BJ (cell line): ENCODE data around the gene ATF3. TPM values are rescaled to one million over a fixed set of nuclear protein-coding genes. Genes with fewer than 3 reads are reported as not detected.

Experiments used
- CTCF ChIA-PET: fragments of 350-600 bp; formaldehyde crosslinking; extraction: SDS; loops from one replicate; lab custom pipeline; 2021; ENCODE audit warnings: antibody characterized with exemption, inconsistent platforms; lab: Yijun Ruan, JAX
- POLR2A ChIA-PET: fragments of 300-600 bp; sonication (Branson Sonifier 250); formaldehyde crosslinking; extraction: SDS; loops from one replicate; lab custom pipeline; 2021; ENCODE audit warnings: antibody characterized with exemption; lab: Charles Lee
- DNase-seq: peaks from one replicate; pipeline ENCODE4 v3.0.0-alpha.2; 2011; ENCODE audit warnings: low read depth
- H3K27me3 ChIP-seq: 2 replicates; pipeline ENCODE4 v1.6.0; 2011; ENCODE audit warnings: low read length; ENCODE audit not compliant: control insufficient read depth, insufficient read depth
- H3K36me3 ChIP-seq: 2 replicates; pipeline ENCODE4 v1.5.1; 2011; ENCODE audit warnings: low read length; ENCODE audit not compliant: control insufficient read depth, insufficient read depth
- H3K4me3 ChIP-seq: 2 replicates; pipeline ENCODE4 v1.5.1; 2011; ENCODE audit warnings: low read depth, mild to moderate bottlenecking, control low read depth, low read length
- polyA plus RNA-seq: library from polyadenylated mRNA; depleted of rRNA; stranded (reverse); fragments of >200 nt; gene quantifications from 2 replicates; pipeline ENCODE4 v1.2.3, GENCODE V29; 2011
- TF ChIP-seq, protein P1 (sequence below): IDR thresholded peaks from 2 replicates; pipeline ENCODE4 v1.5.1; 2011; ENCODE audit warnings: low read depth, mild to moderate bottlenecking, control low read depth, inconsistent platforms, low read length, moderate library complexity; ENCODE audit not compliant: insufficient read depth

Gene ATF3
- polyA plus RNA-seq, 1 experiment, result 5.6 TPM

DNA sequence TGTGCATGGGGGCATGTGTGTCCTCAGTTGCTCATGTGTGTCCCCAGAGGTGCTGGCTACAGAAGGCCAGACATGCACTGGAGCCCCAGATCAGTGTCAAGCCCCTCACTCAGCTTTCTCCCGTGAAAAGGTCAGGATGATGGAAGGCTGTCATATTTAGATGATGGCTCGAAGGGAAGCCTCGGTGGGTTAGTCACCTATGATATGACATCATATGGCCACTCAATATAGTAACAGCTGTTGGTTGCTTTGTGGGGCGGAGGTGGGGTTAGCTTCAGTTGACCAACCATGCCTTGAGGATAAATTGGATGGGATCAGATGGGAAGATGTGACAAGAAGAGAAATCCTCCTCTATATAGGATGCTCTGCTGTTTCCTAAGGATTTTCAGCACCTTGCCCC, 43.5 kb upstream of the ATF3 start:
- H3K4me3 ChIP-seq, result no peak overlapping the region
- no peaks in the 10 kb centered on the region for H3K36me3 ChIP-seq
- ChIA-PET POLR2A (no interaction called here), CTCF (no interaction called here)
- H3K27me3 ChIP-seq, result 0 out of 2 replicates have a peak, but pooled peaks cover 2% of the 10 kb centered on the region
- DNase-seq, result no peak
- TF ChIP-seq, protein P1, sequence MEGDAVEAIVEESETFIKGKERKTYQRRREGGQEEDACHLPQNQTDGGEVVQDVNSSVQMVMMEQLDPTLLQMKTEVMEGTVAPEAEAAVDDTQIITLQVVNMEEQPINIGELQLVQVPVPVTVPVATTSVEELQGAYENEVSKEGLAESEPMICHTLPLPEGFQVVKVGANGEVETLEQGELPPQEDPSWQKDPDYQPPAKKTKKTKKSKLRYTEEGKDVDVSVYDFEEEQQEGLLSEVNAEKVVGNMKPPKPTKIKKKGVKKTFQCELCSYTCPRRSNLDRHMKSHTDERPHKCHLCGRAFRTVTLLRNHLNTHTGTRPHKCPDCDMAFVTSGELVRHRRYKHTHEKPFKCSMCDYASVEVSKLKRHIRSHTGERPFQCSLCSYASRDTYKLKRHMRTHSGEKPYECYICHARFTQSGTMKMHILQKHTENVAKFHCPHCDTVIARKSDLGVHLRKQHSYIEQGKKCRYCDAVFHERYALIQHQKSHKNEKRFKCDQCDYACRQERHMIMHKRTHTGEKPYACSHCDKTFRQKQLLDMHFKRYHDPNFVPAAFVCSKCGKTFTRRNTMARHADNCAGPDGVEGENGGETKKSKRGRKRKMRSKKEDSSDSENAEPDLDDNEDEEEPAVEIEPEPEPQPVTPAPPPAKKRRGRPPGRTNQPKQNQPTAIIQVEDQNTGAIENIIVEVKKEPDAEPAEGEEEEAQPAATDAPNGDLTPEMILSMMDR, result no peak

DNA sequence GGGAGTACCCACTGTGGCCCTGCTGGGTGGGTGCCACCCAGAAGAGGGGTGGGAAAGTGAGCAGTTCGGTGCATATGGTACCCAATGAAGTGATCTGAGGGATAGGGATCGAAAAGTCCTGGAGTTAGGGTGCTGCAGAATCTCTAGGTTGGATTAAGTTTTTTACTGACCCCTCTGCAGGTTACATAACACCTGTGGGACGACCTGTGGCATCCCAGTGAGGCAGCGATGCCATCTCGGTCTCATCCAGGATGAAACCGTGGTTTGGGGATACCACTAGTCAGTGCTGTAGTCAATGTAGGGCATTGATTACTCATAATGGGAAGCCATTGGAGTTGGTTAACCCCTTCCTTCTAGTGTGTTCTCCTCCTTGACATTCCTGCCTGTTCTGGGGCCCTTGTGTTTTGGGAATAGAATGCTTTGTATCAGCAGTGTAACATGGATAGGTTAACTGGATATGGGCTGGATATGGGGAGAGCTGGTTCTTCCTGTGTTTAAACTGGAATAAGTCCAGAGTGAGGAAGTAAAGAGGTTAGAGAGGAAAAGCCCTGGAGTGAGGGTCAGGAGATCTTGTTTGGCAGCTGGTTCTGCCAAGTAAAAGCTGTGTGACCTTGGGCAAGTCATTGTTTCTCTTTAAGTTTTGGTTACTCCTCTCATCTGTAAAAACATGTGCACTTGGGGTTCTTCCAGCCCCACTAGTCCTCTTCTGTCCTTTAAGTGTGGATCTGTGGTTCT, 42.8 kb upstream of the ATF3 start:
- CTCF ChIA-PET, result no interaction called here
- no peak for DNase-seq
- POLR2A ChIA-PET, result no interaction called here
- TF ChIP-seq, protein P1, result no peak
- no peak overlapping the region for H3K4me3 ChIP-seq
- no peaks in the 10 kb centered on the region for H3K36me3 ChIP-seq
- 0 out of 2 replicates have a peak, but pooled peaks cover 2% of the 10 kb centered on the region for H3K27me3 ChIP-seq

DNA sequence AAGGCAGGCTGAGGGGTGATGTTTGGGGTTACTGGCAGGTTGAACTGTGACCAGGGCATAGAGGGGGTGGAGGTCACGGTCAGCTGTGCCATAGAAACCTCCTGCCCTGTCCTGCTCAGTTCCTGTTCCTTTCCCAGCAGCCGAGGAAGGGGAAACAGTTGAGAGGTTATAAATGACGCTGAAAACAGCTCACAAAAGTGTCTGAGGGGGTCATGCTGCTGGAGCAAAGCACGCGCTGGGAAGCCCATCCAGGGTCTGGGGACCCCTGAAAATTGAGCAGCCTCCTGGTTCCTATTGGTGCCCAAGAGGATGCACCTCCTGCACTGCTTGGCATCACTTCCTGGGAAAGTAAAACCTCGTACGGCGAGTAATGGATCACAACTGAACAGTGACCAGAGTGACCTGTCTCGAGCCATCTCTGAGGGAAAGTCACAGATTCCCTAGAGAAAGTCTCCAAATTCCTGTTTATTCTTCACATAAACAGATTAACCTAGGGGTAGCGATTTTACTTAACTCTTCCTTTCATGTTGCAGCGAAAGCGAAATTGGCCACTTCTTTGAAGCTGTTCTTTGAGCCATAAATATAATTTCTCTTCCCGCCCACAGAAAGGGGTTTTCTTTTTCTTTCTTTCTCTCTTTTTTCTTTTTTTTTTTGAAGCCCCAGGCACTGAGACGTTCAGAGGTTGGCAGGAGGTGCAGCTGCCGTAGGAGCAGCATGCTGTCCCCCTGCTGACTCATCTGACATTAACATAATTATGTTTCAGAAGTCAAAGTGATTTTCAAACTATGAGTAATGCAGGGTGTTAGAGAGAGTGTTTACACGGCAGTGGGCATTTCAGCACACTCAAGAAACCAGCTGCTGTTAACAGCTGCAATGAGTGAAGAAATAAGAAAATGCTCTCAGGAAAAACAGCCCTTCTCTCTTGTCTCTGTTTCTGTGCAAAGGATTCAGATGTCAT, 41.8 kb upstream of the ATF3 start:
- ChIA-PET POLR2A (no interaction called here), CTCF (interaction anchor here (0.5 to 1.2 kb wide), 5 partner anchors 30 to 429 kb away, joined by 3 to 5 read pairs (median 3); no protein-coding TSS in a partner anchor)
- TF ChIP-seq, protein P1, result no peak

GRCh38 chr1:212567638-212568037, 40.9 kb upstream of the ATF3 start:
- no peak overlapping the region for H3K4me3 ChIP-seq
- POLR2A ChIA-PET, result no interaction called here
- no peaks in the 10 kb centered on the region for H3K36me3 ChIP-seq
- H3K27me3 ChIP-seq, result 0 out of 2 replicates have a peak, but pooled peaks cover 2% of the 10 kb centered on the region
- CTCF ChIA-PET, result interaction anchor here (0.8 to 1.2 kb wide), 5 partner anchors 22 to 428 kb away, joined by 3 to 5 read pairs (median 3); no protein-coding TSS in a partner anchor
- TF ChIP-seq, protein P1, result no peak
- DNase-seq, result no peak

More for the DNA sequence above, 41.8 kb upstream of the ATF3 start:
- DNase-seq, result peak; percentile 32
- Histone ChIP-seq H3K27me3 (0 out of 2 replicates have a peak, but pooled peaks cover 2% of the 10 kb centered on the region), H3K4me3 (peak overlapping the region; percentile 26), H3K36me3 (no peaks in the 10 kb centered on the region)
